ENCODE data around the gene ARL8A. TPM values are rescaled to one million over a fixed set of nuclear protein-coding genes. Genes with fewer than 3 reads are reported as not detected.
"Not testable (repeated sequence)": the region's sequence is repeated elsewhere in the genome, so short reads cannot be mapped to it uniquely, and the experiment has no call there.

ARL8A gene
- total RNA-seq = 67.8 and 71.6 TPM in 2 replicates

DNA sequence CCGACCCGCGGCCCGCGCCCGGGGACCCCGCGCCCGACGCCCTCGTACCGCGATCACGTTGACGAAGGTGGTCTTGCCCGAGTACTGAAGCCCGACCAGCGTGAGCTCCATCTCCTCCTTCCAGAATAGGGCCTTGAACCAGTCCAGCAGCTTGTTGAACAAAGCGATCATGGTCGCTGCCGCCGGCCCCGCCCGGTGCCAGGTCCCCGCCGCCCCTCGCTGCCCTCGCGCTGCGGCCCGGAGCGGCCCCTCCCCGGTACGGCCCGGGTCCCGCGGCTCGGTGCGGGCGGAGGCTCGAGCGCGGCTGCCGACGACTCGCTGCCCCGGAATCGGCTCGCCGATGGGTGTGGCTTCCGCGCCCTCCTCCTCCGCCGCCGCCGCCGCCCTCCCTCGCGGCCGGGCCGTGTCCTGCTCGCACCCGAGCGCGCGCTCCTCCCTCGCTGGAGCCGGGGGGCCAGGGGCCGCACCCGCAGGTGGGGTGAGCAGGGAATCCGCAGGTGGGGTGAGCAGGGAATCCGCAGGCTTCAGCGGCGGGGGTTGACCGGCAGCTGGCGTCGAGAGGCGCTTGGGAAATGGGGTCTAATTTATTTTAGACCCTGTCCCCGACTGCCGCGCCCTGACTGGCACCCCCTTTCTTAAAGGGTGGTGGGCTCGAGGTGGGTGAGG is at the start of gene ARL8A:
TSS of gene ARL8A (minus strand) at position 336 of the 666 bp plus-strand sequence. CDS start at position 171, 165 bp downstream.
- intact Hi-C loops (cut with micrococcal nuclease) = loop anchor here (1.0 to 5.0 kb wide), 3 partner anchors 16 to 317 kb away; partner anchors contain the start of genes IPO9, PTPN7 and TIMM17A

GRCh38 chr1:202194328-202194648 is 49.8 kb upstream of the ARL8A start:
- intact Hi-C loops (cut with micrococcal nuclease) = no loop called here

DNA sequence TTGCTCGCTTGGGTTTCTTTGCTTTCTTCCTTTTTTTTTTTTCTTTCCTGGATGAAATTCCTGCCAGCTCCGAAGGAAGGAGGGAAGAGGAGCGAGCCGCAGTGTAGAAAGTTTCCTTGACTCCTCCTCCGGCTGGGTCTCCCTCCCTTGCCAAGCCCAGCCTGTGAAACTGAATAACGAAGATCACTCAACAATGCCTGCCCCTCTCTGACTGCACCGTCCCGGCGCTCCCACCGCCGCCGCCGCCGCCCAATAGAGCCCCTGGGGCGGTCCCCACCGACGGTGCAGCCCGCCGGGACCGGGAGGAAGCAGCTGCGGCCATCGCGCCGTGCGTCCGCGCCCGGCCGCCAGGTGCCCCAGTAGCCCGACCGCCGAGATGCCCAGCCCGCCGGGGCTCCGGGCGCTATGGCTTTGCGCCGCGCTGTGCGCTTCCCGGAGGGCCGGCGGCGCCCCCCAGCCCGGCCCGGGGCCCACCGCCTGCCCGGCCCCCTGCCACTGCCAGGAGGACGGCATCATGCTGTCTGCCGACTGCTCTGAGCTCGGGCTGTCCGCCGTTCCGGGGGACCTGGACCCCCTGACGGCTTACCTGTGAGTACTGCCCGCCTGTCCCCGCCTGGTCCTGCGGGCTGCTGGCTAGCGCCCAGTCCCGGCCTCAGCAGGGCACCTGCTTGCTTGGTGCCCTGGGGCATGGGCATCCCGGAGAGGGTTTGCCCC is 49.2 kb upstream of the ARL8A start, which contains the start of gene LGR6:
TSS of gene LGR6 (plus strand) at position 186 of the 714 bp plus-strand sequence. CDS start at position 377, 191 bp downstream.
- intact Hi-C loops (cut with micrococcal nuclease) = loop anchor here (1.0 kb wide), 1 partner anchor 122 kb away; no protein-coding TSS in a partner anchor

DNA sequence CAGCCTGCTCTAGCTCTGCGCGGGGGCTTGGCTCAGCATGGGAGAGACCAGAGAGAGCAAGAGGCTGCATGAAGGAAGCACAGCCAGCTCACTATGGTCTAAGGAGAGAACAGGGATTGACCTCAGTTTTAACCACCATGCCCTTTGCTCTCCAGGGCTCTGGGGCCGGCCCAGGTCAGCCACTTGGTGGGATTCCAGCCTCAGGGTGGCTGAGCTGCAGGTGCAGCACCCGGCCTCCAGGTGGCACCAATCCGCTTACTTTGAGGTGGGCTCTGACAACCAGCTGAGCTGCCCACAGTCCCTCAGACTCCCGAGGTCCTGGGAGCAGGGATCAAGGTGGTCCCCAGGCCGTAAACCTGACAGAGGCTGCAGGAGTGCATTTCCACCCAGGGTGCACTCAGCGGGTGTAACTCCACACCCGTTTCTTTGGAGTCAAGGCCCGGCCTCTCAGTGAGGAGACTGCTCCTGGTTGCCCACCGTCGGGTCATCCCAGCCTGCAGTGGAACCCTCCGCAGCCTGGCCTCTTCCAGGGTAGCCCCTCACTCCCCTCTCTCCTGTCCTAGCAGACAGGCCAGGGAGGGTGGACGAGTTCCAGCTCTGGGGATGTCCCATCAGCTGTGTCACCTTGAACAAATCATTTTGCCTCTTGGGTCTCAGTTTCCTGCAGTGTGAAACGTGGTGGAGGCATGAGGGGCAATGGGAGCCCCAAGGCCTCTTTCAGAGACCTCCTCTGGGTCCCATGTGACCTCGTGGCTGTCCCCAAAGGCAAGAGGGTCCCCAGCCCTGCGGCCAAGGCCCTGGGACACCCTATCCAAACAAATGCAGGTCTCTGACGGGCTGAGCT is 48.5 kb upstream of the ARL8A start:
- intact Hi-C loops (cut with micrococcal nuclease) = loop anchor here (1.0 kb wide), 1 partner anchor 122 kb away; no protein-coding TSS in a partner anchor

DNA sequence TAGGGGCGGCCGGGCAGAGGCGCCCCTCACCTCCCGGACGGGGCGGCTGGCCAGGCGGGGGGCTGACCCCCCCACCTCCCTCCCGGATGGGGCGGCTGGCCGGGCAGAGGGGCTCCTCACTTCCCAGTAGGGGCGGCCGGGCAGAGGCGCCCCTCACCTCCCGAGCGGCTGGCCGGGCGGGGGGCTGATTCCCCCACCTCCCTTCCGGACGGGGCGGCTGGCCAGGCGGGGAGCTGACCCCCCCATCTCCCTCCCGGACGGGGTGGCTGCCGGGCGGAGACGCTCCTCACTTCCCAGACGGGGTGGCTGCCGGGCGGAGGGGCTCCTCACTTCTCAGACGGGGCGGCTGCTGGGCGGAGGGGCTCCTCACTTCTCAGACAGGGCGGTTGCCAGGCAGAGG is 46.9 kb upstream of the ARL8A start:
- intact Hi-C loops (cut with micrococcal nuclease) = not testable (repeated sequence)

DNA sequence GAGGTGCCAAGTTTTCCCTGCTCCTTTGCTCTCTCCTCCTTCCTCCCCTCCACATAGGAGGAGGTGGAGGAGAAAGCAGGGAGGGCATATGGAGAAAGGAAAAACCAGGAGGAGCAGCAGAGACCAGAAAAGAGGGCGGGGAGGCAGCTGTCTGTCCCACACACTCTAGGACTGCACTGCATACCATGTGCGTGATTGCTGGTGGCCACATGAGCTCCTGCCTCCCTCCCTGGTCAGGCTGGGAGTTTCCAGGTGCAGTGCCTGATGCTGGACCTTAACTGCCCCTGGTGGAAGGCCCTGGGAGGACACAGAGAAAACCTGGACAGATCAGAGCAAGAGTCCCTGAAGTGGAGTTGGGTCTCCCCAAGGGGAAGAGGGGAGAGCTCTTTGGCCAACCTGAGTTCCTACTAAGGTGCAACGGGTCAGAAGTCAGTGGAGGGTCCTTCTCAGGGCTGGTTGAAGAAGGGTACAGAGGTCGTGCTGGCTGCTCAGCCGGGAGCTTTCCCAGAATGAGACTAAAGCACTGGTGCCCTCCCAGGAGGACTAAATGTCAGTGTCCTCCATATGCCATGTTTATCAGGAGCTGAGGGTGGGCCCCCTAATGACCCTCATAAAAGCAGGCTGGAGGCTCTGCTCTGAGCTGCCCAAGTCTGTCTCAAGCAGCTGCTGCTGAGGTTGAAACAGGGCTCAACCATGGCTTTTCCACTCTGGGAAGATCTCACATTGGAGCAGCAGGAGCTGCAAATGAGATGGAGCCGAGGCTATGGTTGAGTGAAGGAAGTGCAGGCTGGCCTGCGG is 45.6 kb upstream of the ARL8A start:
- intact Hi-C loops (cut with micrococcal nuclease) = loop anchor here (1.0 to 5.0 kb wide), 2 partner anchors 125 to 527 kb away; no protein-coding TSS in a partner anchor

GRCh38 chr1:202189001-202189790 is 44.7 kb upstream of the ARL8A start:
- intact Hi-C loops (cut with micrococcal nuclease) = loop anchor here (1.0 to 5.0 kb wide), 2 partner anchors 126 to 528 kb away; no protein-coding TSS in a partner anchor

GRCh38 chr1:202187697-202188407 is 43.3 kb upstream of the ARL8A start:
- intact Hi-C loops (cut with micrococcal nuclease) = loop anchor here (5.0 kb wide), 1 partner anchor 529 kb away; no protein-coding TSS in a partner anchor

DNA sequence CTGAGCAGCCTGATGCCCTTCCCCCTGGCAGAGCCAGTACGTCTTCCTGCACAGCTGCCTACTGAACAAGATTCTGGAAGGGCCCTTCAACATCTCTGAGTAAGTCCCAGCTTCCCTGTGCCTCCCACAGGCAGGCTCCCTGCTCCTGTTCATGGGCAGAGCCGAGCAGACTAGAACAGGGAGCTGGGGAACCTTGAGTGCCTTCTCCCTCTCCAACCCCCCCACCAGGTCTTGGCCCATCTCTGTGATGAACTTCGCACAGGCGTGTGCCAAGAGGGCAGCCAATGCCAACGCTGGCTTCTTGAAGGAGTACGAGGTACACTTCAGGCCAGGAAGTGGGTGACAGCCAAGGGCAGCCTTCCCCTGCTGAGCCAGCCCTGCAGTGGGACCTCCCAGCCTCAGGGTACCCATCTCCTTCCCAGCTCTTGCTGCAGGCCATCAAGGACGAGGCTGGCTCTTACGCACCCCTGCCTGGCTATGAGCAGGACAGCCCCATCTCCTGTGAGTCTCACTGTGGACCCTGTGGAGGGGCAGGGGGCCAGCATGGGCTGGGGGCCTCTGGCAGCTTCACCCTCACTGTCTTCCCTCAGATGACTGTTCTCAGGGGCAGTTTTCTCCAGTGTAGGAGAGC is 42.6 kb upstream of the ARL8A start:
- intact Hi-C loops (cut with micrococcal nuclease) = loop anchor here (5.0 kb wide), 1 partner anchor 530 kb away; no protein-coding TSS in a partner anchor

GRCh38 chr1:202186327-202186726 is 41.8 kb upstream of the ARL8A start:
- intact Hi-C loops (cut with micrococcal nuclease) = loop anchor here (5.0 kb wide), 1 partner anchor 531 kb away; no protein-coding TSS in a partner anchor

DNA sequence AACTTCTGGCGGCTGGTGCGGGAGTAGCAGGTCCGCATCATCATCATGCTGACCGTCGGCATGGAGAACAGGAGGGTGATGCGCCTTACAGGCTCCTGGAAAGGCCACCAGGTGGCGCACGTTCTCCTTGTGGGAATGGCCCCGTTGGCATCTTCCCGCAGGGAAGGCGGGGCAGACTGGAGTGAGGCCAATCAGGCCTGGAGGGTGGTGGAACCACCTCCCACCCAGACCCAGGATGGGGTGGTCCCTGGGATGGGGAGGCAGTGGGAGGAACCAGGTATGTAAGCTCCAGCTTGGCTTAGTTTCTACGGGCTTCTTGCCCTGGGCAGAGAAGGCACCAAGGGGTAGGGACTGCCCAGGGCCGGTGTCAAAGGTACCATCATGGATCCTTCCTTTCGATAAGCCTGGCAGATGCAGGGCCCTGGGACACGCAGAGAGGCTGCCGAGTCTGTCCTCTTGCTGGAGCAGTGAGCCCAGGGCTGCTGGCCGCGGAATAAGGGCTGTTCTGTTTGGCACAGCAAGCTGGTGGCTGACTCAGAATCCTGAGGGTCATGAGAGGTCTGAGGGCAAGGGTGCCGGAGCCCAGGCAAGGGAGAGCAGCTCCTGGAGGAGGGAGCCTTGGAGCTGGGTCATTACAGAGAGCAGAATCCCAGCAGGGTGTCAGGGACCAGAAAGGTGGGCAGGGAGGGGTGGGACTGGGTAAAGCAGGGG is 40.4 kb upstream of the ARL8A start:
- intact Hi-C loops (cut with micrococcal nuclease) = loop anchor here (1.0 to 5.0 kb wide), 4 partner anchors 21 to 532 kb away; no protein-coding TSS in a partner anchor

DNA sequence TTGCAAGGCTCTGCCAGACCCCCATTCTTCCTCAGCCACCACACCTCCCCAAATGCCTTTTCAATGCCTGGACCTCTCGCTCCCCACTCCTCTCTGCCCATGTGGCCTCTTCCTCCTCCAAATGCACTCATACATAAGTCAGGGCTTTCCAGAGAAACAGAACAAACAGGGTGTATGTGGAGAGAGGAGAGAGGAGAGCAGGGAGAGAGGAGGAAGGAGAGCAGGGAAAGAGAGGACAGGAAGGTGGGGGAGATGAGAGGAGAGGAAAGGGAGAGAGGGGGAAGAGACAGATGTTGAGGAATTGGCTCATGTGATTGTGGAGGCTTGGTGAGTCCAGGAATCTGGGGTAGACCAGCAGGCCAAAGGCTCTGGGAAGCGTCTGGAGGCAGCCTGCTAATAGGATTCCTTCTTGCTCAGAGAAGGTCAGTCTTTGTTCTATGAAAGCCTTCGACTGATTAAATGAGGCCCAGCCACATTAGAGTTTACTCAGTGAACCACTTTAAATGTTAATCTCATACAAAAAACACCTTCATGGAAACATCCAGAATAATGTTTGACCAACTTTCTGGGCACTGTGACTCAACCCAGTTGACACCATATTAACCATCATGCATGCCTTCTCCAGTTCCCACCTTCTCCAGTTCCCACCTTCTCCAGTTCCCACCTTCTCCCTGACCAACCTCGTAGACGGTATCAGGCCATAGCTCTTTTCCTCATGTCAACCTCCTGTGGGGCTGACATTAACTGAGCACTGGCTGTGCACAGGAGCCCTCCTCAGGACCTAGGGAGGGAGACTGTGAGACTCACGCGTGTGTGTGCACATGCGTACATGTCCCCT is 37.7 kb upstream of the ARL8A start:
- intact Hi-C loops (cut with micrococcal nuclease) = no loop called here

DNA sequence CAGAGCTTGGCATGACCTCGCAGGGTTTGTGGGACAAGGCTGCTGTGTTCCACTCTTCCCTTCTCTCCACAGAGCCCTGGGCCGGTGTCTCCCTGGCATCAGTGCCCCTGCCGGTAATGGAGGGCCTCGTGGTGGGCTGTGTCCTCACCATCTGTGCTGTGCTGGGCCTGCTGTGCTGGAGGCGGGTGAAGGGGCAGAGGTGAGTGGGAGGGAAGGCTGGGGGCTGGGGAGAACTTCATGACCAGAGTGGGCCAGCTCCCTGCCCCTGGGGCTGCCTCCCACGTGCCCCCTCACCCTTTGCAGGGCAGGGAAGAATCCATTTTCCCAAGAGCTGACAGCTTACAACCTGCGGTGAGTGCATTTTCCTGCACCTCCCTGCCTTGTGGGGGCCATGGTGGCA is 37.0 kb upstream of the ARL8A start:
- intact Hi-C loops (cut with micrococcal nuclease) = no loop called here

DNA sequence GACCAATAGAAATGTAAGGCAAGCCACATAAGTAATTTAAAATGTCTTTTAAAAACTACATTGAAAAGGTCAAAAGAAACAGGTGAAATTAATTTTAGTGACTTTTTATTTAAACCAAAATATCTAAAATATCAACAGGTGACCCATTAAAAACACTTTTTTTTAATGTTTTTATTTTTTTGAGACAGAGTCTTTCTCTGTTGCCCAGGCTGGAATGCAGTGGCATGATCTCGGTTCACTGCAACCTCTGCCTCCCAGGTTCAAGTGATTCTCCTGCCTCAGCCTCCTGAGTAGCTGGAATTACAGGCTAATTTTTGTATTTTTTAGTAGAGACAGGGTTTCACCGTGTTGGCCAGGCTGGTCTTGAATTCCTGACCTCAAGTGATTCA is 36.2 kb upstream of the ARL8A start:
- intact Hi-C loops (cut with micrococcal nuclease) = not testable (repeated sequence)

DNA sequence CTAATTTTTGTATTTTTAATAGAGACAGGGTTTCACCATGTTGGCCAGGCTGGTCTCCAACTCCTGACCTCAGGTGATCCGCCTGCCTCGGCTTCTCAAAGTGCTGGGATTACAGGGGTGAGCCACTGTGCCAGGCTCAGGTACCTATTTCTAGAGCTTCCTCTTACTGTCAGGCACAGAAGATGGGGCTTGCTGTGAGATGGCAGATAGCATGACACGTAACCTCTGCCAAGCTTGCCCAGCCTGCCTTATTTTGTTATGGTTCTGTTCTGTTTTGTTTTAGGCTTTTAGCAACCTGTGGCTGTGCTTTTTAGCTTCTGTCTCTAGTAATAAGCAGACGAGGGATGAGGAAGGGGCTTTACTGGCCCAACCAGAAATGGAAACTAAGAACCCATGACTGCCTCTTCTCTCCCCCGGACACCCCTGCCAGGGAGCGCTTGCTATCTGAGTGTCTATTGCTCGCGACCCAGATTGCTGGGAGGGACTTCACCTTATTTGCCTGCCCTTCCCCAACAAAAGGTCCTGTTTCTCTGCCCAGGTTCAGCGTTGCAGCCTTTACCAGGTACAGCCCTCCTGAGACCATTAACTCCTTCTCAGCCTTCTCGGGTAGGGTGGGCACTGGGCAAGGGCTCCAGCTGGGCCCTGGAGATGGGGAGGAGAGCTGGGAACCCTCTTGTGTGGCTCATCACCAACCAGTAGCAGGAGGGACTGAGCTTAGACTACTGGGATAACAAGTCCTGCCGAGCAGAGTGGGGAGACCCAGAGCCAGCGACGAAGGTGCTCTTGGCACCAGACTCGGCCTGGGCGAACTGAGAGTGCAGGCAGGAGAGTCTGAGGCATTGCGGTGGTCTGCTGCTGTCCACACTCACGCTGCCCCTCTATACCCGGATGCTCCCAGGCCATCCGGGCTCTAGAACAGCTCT is 35.6 kb upstream of the ARL8A start:
- intact Hi-C loops (cut with micrococcal nuclease) = no loop called here
